ENCODE data around the gene OR10V1. TPM values are rescaled to one million over a fixed set of nuclear protein-coding genes. Genes with fewer than 3 reads are reported as not detected.

OR10V1 gene
- polyA plus RNA-seq (2013, experiment 1 of 2), result not detected
- 0.04 TPM for polyA plus RNA-seq (2013, experiment 2 of 2)

DNA sequence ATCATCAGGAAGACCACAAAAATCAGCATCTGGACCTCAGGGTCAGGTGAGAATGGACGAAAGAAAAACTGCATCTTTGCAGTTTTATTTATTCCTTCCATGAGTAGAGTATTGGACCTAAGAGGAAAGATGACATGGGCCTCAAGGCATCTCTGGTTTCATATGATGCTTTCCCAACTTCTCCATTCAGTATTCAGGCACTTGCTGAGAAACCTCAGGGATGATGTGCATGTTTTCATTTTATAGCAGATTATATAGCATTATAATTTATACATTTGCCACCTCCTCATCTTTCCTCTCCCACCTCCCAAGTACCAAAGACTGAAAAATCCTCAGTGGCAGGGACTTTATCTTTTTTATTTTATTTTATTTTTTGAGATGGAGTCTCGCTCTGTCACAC lies at the start of gene OR10V1:
OR10V1 (minus strand) TSS at position 101 of the 400 bp plus-strand sequence; CDS start at position 101, 0 bp downstream.
- Histone ChIP-seq H3K14ac (ENCODE audit: low read length) (no peak within 1 kb of the TSS), H4K91ac (ENCODE audit: low read depth, low read length, poor library complexity) (no peak within 1 kb of the TSS), H3K4me2 (ENCODE audit: insufficient read depth, low read length, poor library complexity, severe bottlenecking) (no peak within 1 kb of the TSS), H2AK5ac (ENCODE audit: low read depth, low read length) (peak within 1 kb of the TSS; percentile 15), H3K4me1 (ENCODE audit: control insufficient read depth in 2 of 2, insufficient read depth in 1 of 2, low read depth in 1 of 2, low read length in 2 of 2) (no peaks in the 10 kb centered on the region), H3K27me3 (ENCODE audit: control insufficient read depth in 3 of 3, insufficient read depth in 3 of 3, low read depth in 1 of 3, low read length in 3 of 3) (peaks cover 0 to 7% (median 0%) of the 10 kb centered on the region in 3 experiments), H3K23ac (ENCODE audit: low read depth, low read length, poor library complexity) (no peak within 1 kb of the TSS), H2AFZ (ENCODE audit: low read length) (no peak within 1 kb of the TSS), H4K8ac (ENCODE audit: low read depth, low read length) (peak within 1 kb of the TSS; percentile 43), H2BK15ac (ENCODE audit: low read length) (no peak within 1 kb of the TSS), H3K4ac (ENCODE audit: low read length) (no peak within 1 kb of the TSS), H2BK120ac (ENCODE audit: low read depth, low read length) (no peak within 1 kb of the TSS), H3K27ac (replicated peaks; ENCODE audit: low read length) (no peak within 1 kb of the TSS), H3K36me3 (replicated peaks in 1 of 2; ENCODE audit: control insufficient read depth in 2 of 2, insufficient read depth in 2 of 2, low read length in 2 of 2) (no peaks in the 10 kb centered on the region), H2BK12ac (ENCODE audit: low read length) (no peak within 1 kb of the TSS), H3K9me3 (replicated peaks in 1 of 2; ENCODE audit: control insufficient read depth in 2 of 2, insufficient read depth in 1 of 2, low read depth in 1 of 2, low read length in 2 of 2) (peaks cover 0 to 4% of the 10 kb centered on the region in 2 donors), H3K79me1 (ENCODE audit: low read depth, low read length) (no peaks in the 10 kb centered on the region), H3K4me3 (ENCODE audit: low read length in 2 of 2) (no peak within 1 kb of the TSS), H3K18ac (ENCODE audit: low read length) (no peak within 1 kb of the TSS), H3K9ac (ENCODE audit: low read depth, low read length, poor library complexity) (no peak within 1 kb of the TSS), H2BK5ac (ENCODE audit: low read length) (no peak within 1 kb of the TSS)
- WGBS, 2 donors (ENCODE audit: extremely low coverage in 2 of 2, insufficient read length in 2 of 2, insufficient replicate concordance in 1 of 2), result no CpG with 5 or more reads among the region's 2 CpGs
- no peak for DNase-seq (ENCODE audit: low spot score)

GRCh38 chr11:59761993-59762392 lies 48.3 kb upstream of the OR10V1 start:
- no peak overlapping the region for H3K23ac ChIP-seq (ENCODE audit: low read depth, low read length, poor library complexity)
- H2BK12ac ChIP-seq (ENCODE audit: low read length), result no peak overlapping the region
- no peaks in the 10 kb centered on the region for H3K9me3 ChIP-seq (replicated peaks in 1 of 2; ENCODE audit: control insufficient read depth in 2 of 2, insufficient read depth in 1 of 2, low read depth in 1 of 2, low read length in 2 of 2)
- H3K27ac ChIP-seq (replicated peaks; ENCODE audit: low read length), result no peak overlapping the region
- no peak overlapping the region for H2BK120ac ChIP-seq (ENCODE audit: low read depth, low read length)
- no peak overlapping the region for H3K18ac ChIP-seq (ENCODE audit: low read length)
- no peak overlapping the region for H3K4ac ChIP-seq (ENCODE audit: low read length)
- peaks cover 0 to 34% (median 0%) of the 10 kb centered on the region in 3 experiments for H3K27me3 ChIP-seq (ENCODE audit: control insufficient read depth in 3 of 3, insufficient read depth in 3 of 3, low read depth in 1 of 3, low read length in 3 of 3)
- DNase-seq (ENCODE audit: low spot score), result no peak
- no peak overlapping the region for H2BK5ac ChIP-seq (ENCODE audit: low read length)
- no peak overlapping the region for H4K91ac ChIP-seq (ENCODE audit: low read depth, low read length, poor library complexity)
- H3K4me3 ChIP-seq (ENCODE audit: low read length in 2 of 2), result no peak overlapping the region
- H2AK5ac ChIP-seq (ENCODE audit: low read depth, low read length), result no peak overlapping the region
- no peaks in the 10 kb centered on the region for H3K36me3 ChIP-seq (replicated peaks in 1 of 2; ENCODE audit: control insufficient read depth in 2 of 2, insufficient read depth in 2 of 2, low read length in 2 of 2)
- H2BK15ac ChIP-seq (ENCODE audit: low read length), result no peak overlapping the region
- WGBS, 2 donors (ENCODE audit: extremely low coverage in 2 of 2, insufficient read length in 2 of 2, insufficient replicate concordance in 1 of 2), result no CpG with 5 or more reads among the region's 6 CpGs
- no peak overlapping the region for H2AFZ ChIP-seq (ENCODE audit: low read length)
- no peak overlapping the region for H3K14ac ChIP-seq (ENCODE audit: low read length)
- peaks cover 3 to 4% of the 10 kb centered on the region in 2 donors for H3K4me1 ChIP-seq (ENCODE audit: control insufficient read depth in 2 of 2, insufficient read depth in 1 of 2, low read depth in 1 of 2, low read length in 2 of 2)
- H3K9ac ChIP-seq (ENCODE audit: low read depth, low read length, poor library complexity), result no peak overlapping the region
- H4K8ac ChIP-seq (ENCODE audit: low read depth, low read length), result no peak overlapping the region
- no peak overlapping the region for H3K4me2 ChIP-seq (ENCODE audit: insufficient read depth, low read length, poor library complexity, severe bottlenecking)
- no peaks in the 10 kb centered on the region for H3K79me1 ChIP-seq (ENCODE audit: low read depth, low read length)

DNA sequence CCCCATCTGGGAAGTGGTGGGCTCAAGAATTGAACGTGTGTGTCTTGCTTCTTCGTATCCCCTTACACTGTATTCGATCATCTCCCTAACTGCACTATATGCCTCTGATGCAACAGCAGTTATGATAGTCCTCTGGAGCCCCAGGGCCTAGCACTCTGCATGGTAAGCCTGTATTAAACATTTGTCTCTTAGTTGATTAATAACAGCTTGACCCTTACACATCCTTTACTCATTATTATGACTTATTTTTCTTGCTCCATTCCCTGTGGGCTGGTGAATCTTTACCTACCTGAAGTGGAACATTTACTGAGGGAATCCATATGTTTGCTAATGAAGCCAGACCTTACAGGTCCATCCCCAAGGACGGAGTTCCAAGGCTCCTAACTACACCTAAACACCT lies 47.1 kb upstream of the OR10V1 start:
- H2AFZ ChIP-seq (ENCODE audit: low read length), result no peak overlapping the region
- H4K8ac ChIP-seq (ENCODE audit: low read depth, low read length), result no peak overlapping the region
- no peak overlapping the region for H2AK5ac ChIP-seq (ENCODE audit: low read depth, low read length)
- H3K4me2 ChIP-seq (ENCODE audit: insufficient read depth, low read length, poor library complexity, severe bottlenecking), result no peak overlapping the region
- H3K27ac ChIP-seq (replicated peaks; ENCODE audit: low read length), result no peak overlapping the region
- H3K4me1 ChIP-seq (ENCODE audit: control insufficient read depth in 2 of 2, insufficient read depth in 1 of 2, low read depth in 1 of 2, low read length in 2 of 2), result peaks cover 0 to 3% of the 10 kb centered on the region in 2 donors
- no peak for DNase-seq (ENCODE audit: low spot score)
- H3K4me3 ChIP-seq (ENCODE audit: low read length in 2 of 2), result no peak overlapping the region
- no peaks in the 10 kb centered on the region for H3K9me3 ChIP-seq (replicated peaks in 1 of 2; ENCODE audit: control insufficient read depth in 2 of 2, insufficient read depth in 1 of 2, low read depth in 1 of 2, low read length in 2 of 2)
- no peaks in the 10 kb centered on the region for H3K36me3 ChIP-seq (replicated peaks in 1 of 2; ENCODE audit: control insufficient read depth in 2 of 2, insufficient read depth in 2 of 2, low read length in 2 of 2)
- no peak overlapping the region for H2BK120ac ChIP-seq (ENCODE audit: low read depth, low read length)
- H3K9ac ChIP-seq (ENCODE audit: low read depth, low read length, poor library complexity), result no peak overlapping the region
- no peak overlapping the region for H3K4ac ChIP-seq (ENCODE audit: low read length)
- no peaks in the 10 kb centered on the region for H3K79me1 ChIP-seq (ENCODE audit: low read depth, low read length)
- H3K14ac ChIP-seq (ENCODE audit: low read length), result no peak overlapping the region
- H2BK15ac ChIP-seq (ENCODE audit: low read length), result no peak overlapping the region
- no peak overlapping the region for H4K91ac ChIP-seq (ENCODE audit: low read depth, low read length, poor library complexity)
- no CpG with 5 or more reads among the region's 4 CpGs for WGBS, 2 donors (ENCODE audit: extremely low coverage in 2 of 2, insufficient read length in 2 of 2, insufficient replicate concordance in 1 of 2)
- no peak overlapping the region for H2BK5ac ChIP-seq (ENCODE audit: low read length)
- no peak overlapping the region for H2BK12ac ChIP-seq (ENCODE audit: low read length)
- no peak overlapping the region for H3K23ac ChIP-seq (ENCODE audit: low read depth, low read length, poor library complexity)
- H3K18ac ChIP-seq (ENCODE audit: low read length), result no peak overlapping the region
- H3K27me3 ChIP-seq (ENCODE audit: control insufficient read depth in 3 of 3, insufficient read depth in 3 of 3, low read depth in 1 of 3, low read length in 3 of 3), result peaks cover 0 to 46% (median 0%) of the 10 kb centered on the region in 3 experiments

- H2BK120ac ChIP-seq (ENCODE audit: low read depth, low read length), result no peak overlapping the region
- no peak overlapping the region for H3K27ac ChIP-seq (replicated peaks; ENCODE audit: low read length)
- H3K9me3 ChIP-seq (replicated peaks in 1 of 2; ENCODE audit: control insufficient read depth in 2 of 2, insufficient read depth in 1 of 2, low read depth in 1 of 2, low read length in 2 of 2), result no peaks in the 10 kb centered on the region
- no peak overlapping the region for H3K9ac ChIP-seq (ENCODE audit: low read depth, low read length, poor library complexity)
- H3K79me1 ChIP-seq (ENCODE audit: low read depth, low read length), result no peaks in the 10 kb centered on the region
- DNase-seq (ENCODE audit: low spot score), result no peak
- H3K4me3 ChIP-seq (ENCODE audit: low read length in 2 of 2), result no peak overlapping the region
- H4K8ac ChIP-seq (ENCODE audit: low read depth, low read length), result no peak overlapping the region
- no peak overlapping the region for H3K4me2 ChIP-seq (ENCODE audit: insufficient read depth, low read length, poor library complexity, severe bottlenecking)
- H2BK5ac ChIP-seq (ENCODE audit: low read length), result no peak overlapping the region
- no peak overlapping the region for H3K14ac ChIP-seq (ENCODE audit: low read length)
- no peak overlapping the region for H2AK5ac ChIP-seq (ENCODE audit: low read depth, low read length)
- no peak overlapping the region for H3K18ac ChIP-seq (ENCODE audit: low read length)
- H3K4ac ChIP-seq (ENCODE audit: low read length), result no peak overlapping the region
- H2BK12ac ChIP-seq (ENCODE audit: low read length), result no peak overlapping the region
- no peak overlapping the region for H2BK15ac ChIP-seq (ENCODE audit: low read length)
- peaks cover 0 to 4% of the 10 kb centered on the region in 2 donors for H3K4me1 ChIP-seq (ENCODE audit: control insufficient read depth in 2 of 2, insufficient read depth in 1 of 2, low read depth in 1 of 2, low read length in 2 of 2)
- H2AFZ ChIP-seq (ENCODE audit: low read length), result no peak overlapping the region
- H3K23ac ChIP-seq (ENCODE audit: low read depth, low read length, poor library complexity), result no peak overlapping the region
- H3K36me3 ChIP-seq (replicated peaks in 1 of 2; ENCODE audit: control insufficient read depth in 2 of 2, insufficient read depth in 2 of 2, low read length in 2 of 2), result no peaks in the 10 kb centered on the region
- peaks cover 0 to 51% (median 0%) of the 10 kb centered on the region in 3 experiments for H3K27me3 ChIP-seq (ENCODE audit: control insufficient read depth in 3 of 3, insufficient read depth in 3 of 3, low read depth in 1 of 3, low read length in 3 of 3)
- no peak overlapping the region for H4K91ac ChIP-seq (ENCODE audit: low read depth, low read length, poor library complexity)
- WGBS, 2 donors (ENCODE audit: extremely low coverage in 2 of 2, insufficient read length in 2 of 2, insufficient replicate concordance in 1 of 2), result no CpG with 5 or more reads among the region's 4 CpGs
These were observed 46.3 kb upstream of the OR10V1 start for GRCh38 chr11:59759900-59760299.
